Loucy (cell line): Measurements from ENCODE around the gene OSGIN1.

Experiments
- EZH2phosphoT487 ChIP-seq: fragments of 200-600 bp; IDR thresholded peaks from 2 replicates; pipeline ENCODE4 v1.6.1; 2018; ENCODE audit warnings: antibody characterized with exemption, mild to moderate bottlenecking, moderate library complexity, borderline replicate concordance
- TF ChIP-seq, protein P1 (sequence below): fragments of 200-600 bp; sonication (generic); conservative IDR thresholded peaks from 2 replicates; pipeline ENCODE4 v1.5.1; 2014; ENCODE audit warnings: mild to moderate bottlenecking, antibody characterized with exemption, low read length

DNA sequence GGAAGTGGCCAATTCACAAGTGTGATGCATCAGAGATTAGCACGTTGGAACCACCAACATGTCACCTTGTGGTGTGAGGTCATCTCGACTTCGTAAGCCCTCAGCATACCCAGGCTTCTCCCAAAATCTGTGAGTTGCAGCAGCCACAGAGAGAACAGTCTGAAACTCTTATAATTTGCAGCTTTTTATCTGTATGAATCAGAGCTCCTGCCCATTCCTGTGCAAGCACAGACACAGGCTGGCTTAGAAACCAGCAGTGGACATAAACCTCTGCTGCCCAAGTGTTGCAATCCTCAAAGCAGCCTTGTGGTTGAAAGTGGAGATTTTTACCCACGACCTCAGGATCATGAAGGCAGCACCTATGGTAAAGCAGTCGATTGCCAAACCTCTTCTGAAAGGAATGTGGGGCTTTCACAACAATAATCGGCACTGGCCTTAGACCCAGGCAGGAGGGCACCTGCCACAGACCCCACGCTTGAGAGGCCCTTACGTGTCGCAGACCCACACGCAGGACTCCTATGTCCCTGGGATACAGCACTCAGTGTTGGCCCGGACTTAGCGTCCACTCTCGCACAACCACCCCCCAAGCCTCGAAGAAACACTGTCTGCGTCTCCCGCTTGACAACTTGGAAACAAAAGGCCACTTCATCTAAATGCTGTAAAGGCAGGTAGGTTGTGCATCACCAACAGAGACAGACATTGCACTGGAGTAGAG lies 24.5 kb upstream of the OSGIN1 start:
- TF ChIP-seq, protein P1, sequence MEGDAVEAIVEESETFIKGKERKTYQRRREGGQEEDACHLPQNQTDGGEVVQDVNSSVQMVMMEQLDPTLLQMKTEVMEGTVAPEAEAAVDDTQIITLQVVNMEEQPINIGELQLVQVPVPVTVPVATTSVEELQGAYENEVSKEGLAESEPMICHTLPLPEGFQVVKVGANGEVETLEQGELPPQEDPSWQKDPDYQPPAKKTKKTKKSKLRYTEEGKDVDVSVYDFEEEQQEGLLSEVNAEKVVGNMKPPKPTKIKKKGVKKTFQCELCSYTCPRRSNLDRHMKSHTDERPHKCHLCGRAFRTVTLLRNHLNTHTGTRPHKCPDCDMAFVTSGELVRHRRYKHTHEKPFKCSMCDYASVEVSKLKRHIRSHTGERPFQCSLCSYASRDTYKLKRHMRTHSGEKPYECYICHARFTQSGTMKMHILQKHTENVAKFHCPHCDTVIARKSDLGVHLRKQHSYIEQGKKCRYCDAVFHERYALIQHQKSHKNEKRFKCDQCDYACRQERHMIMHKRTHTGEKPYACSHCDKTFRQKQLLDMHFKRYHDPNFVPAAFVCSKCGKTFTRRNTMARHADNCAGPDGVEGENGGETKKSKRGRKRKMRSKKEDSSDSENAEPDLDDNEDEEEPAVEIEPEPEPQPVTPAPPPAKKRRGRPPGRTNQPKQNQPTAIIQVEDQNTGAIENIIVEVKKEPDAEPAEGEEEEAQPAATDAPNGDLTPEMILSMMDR: no peak
- no peak for TF ChIP-seq EZH2phosphoT487
